Amniotic epithelial cell (primary cell): Measurements from ENCODE around the gene HDAC11.
"Not testable (repeated sequence)": the region's sequence is repeated elsewhere in the genome, so short reads cannot be mapped to it uniquely, and the experiment has no call there.

ENCODE experiments used
- DNase-seq: peaks from one replicate; pipeline ENCODE4 v3.0.0-alpha.2; 2010; ENCODE audit warnings: low read depth

HDAC11 gene

DNA sequence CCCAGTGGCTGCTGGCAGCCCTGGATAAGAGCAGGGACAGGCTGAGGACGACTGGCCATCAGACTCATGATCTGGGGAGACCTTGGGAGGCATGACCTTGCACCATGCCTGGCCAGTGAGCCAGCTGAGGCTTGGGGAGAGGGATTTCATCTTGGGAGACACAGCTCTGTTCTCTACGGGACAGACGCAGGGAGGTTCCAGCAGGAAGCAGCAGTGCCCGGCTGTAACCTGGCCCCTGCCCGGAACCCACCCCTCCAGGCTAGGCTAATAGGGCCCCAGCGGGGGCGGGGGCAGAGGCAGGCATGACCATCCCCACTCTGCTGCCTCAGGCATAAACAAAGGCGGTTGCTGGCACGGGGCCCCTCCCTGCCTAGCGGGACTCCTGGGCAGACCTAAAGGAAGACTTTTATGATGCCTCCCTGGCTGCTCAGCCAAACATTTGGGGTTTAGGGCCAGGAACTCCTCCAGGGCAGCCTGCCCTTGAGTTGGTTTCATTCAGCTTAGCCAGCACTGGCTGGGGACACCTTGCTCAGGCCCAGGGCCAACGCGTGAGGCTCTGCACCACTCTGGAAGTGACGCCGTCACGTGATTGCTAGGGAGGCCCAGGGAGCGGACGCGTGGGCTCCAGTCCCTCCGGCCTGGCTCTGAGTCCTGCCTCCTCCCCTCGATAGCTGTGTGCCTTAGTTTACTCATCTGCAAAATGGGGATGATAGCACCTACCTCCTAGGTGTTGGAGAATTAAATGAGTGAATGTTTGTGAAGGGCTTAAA lies 27.6 kb downstream of the HDAC11 start:
- DNase-seq = peak; percentile 19

DNA sequence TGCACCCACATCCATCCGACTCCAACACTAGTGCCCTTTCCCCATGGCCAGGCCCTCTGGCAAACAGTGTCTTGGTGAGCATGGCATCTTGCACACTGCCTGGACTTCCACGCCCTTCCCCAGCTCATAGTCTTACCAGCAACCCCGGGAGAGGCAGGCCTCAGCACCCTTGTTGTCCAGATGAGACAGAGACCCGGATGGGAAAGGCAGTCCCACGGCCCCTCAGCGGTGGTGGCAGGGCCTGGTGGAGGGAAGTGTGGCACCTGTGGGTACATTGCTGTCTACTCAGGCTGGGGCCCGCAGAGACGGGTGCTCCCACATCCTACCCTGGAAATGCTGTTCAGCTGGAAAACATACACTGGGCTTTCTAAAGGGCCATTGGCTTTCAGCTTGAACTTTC lies 28.4 kb downstream of the HDAC11 start:
- DNase-seq = no peak

DNA sequence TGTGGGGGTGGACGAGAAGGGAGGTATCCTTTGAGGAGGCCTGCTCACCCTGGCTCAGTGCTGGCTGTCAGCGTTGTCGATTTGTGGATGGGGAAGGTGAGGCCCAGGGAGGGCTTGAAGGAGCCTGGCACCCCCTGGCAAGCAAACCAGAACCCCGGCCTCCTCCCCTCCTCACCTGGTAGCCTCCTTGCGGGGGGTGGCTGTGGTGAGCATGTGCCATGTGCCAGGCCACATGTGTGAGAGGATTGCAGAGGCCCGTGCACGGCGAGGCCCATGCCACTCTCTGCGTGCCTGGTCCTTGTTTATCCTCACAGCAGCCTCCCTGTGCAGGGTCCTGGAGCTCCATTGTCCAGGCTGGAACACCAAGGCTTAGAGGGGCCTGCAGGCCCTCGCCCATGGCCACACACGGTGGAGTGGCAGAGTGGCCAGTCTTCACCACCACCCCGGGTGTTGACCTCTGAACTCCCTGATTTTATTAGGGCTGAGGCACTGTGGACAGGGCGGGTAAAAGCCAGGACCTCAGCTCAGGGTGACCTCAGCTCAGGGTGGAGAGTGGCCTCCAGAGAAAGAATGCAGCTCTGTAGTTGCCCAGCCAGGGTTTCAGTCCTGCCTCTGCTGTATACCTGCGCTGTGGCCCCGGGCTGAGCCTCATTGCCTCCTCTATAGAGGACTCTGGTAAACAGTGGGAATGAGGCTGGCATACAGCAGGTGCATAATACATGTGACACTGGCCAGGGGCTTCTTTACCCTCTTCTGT lies 29.1 kb downstream of the HDAC11 start:
- DNase-seq = no peak

DNA sequence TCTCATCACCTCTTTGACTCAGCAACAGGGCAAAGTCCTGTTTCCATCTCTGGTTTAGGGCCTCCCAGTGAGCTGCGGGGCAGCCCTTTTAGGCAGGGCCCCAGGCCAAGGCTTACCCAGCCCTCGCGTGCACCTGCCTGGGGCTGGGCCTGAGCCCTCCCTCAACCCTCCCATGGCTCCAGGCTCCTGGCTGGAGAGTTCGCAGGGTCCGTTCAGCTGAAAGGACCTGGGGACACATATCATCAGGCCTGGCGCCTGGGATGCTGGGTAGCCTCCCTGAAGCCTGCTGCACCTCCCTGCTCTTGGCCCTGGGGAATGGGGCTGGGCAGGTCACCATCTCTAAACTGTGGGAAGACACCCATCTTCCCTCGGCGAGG lies 29.7 kb downstream of the HDAC11 start:
- DNase-seq = no peak

DNA sequence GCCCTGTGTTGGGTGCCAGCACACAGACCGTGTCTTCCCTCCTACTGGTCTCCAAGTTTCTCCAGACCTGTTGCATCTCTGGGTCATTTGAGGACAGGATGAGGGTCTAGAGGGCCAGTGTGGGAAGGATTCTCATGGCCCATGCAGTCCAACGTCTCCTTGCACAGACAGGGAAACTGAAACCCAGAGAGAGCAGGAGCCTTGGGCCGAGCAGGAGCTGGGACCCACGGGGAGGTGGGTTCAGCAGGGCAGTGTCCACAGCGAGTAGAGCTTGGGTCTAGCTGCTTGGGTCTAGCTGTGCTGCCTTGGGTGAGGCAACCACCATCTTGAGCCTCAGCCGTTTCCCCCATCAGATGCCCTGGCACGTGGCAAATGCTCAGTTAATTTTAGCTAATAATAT lies 32.3 kb downstream of the HDAC11 start:
- DNase-seq = no peak

DNA sequence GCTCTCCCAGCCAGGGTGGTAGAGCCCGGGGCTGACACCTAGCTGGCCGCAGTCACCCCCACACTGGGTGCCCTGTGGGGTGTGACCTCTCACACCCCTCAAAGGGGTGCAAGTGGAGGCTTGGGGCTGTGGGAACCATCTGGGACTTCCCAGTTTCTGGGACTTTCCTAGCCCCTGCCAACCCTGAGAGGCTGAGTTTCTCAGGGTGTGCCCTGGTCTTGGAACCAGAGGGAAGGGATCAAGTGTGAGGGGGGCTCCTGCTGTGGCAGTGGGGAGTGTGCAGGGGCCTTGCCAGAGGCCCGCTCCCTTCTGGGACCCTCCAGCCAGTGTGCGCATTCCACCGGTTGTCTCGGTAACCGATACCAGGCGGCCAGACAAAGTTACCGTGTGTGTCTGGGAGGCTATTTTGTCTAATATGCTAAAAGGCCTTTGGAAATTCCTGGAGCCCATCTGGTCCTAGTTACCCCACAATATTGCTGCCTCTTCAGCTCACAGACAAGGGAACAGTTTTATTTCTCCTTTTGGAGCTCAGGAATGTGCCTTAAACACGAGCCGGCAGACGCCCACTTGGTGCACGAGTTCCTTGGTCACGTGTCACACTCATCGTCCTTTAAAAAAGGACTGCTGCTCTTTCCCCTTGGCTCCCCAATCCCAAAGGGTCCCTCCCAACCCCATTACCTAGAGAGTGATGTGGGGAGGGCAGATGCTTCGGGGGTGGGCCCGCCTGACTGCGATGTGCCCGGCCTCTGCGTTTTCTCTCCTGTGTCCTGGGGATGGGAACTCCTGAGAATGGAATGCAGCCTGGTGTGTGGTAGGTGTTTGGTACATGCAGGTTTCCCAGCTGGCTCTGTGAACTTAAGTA lies 33.2 kb downstream of the HDAC11 start:
- DNase-seq = no peak

DNA sequence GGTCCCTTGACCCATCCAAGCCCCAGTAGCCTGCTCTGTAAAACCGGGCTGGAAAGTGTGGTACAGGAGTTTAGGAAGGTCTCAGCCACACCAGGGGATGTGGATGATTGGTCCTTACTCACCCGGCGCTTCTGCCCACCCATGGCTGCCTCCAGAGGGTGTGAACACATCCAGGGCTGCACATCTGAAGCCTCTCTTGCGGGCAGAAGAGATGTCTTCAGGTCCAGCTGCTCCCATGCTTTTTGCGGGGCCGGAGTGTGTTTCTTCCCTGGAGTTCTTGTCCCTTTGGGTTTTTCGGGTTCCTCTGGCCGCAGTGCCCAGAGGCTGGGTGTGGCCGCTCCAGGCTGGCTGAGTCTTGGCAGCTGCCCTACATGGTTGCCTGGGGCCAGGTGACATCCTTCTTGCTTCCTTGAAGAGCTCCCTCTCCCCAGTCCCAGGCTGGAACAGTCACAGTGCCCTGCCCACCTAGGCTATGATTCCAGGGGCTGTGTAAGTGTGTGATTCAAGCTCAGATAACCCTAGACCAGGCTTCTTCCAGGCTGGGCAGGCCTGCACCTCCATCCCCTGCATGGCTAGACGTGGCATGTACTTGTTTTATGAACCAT lies 33.9 kb downstream of the HDAC11 start:
- DNase-seq = no peak

DNA sequence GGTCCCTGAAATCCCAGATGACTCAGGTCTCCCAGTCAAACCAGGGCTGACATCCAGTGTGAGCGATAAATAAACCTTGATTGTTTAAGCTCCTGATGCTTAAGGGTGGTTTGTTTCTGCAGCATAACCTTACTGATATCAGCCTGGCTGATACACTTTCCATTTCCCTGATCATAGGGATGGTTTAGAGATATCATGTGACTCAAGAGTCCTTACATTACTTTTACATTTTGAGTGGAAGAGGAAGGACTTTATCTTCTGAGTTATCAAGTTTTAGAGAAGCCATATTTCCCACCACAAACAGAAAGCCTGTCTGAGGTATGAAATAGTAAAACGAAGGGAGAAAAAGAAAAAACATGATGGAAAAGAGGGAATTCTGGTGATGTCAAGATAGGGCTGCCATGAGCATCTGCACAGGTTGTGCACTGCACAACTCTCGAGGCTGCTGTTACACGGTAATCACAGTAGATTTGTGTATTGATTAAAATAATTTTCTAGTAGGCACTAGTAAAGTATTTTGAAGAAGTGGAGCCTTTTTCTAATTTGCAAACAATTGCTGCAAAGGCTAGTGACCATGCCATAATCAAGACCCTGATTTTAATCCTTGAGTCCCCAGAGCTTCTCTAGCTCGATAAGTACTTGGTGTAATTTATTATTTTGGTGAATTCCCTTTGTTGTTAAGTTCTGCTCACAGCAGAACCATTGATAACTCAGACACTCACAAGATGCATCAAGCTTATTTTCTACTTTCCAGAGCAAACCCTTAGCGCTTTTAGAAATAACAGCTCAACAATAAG lies 34.7 kb downstream of the HDAC11 start:
- no peak for DNase-seq

DNA sequence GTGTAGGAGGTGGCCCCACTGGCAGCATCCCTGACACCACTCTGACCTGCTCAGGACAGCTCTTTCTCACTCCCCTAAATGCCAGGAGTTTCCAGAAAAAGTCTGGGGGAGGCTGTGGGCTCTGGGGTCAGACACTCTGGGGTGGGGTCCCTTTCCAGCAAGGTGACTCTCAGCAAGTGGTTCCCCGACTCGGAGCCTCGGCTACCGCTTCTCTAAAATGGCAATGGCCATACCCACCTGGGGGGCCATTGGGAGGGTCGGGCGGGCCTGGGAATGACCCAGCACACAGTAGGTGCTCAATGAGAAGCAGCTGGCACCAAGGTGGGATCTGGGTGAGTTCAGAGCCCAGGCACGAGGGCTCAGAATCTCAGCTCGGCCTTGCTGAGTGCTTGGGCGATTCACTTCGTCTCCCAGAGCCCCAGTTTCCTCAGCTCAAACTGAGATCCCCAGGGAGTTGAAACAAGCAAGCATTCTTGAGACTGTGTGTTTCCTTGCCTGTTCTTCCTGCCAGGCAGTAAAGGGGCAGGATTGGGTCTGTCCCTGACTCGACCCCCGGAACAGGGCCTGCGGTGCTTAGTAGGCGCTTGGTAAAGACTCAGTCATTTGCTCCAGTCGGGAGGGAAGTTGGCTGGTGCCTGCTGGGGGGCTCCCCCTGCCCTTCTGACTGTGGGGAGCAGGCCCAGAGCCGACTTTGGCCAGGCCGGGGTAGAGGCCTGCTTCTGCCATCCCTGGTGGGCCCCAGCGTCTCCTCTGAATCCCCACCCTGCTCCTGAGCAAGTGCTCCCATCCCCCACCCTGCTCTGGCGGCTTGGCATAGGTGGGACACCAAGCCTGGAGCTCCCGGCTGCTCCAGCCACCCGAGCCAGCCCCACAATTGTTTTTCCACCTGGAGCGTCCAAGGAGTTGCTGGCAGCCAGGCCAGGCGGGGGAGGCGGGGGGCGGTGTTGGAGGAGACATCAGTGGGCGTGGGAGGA lies 36.0 kb downstream of the HDAC11 start:
- no peak for DNase-seq

DNA sequence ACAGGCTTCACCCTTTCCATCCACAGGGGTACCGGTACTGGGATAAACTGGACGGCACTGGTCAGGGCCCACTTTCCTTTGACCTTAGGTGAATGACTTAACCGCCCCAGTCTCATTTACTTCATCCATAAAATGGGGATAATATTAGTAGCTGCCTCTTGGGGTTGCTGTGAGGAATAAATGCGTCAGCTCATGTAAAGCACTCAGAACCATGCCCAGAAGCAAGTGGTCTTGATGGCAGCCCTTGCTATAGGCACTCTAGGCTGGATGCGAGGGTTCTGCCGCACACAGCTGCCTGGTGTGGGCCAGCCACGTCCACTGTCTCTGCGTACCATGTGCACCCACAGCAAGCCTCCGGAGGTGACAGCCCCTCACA lies 36.6 kb downstream of the HDAC11 start:
- DNase-seq = no peak

DNA sequence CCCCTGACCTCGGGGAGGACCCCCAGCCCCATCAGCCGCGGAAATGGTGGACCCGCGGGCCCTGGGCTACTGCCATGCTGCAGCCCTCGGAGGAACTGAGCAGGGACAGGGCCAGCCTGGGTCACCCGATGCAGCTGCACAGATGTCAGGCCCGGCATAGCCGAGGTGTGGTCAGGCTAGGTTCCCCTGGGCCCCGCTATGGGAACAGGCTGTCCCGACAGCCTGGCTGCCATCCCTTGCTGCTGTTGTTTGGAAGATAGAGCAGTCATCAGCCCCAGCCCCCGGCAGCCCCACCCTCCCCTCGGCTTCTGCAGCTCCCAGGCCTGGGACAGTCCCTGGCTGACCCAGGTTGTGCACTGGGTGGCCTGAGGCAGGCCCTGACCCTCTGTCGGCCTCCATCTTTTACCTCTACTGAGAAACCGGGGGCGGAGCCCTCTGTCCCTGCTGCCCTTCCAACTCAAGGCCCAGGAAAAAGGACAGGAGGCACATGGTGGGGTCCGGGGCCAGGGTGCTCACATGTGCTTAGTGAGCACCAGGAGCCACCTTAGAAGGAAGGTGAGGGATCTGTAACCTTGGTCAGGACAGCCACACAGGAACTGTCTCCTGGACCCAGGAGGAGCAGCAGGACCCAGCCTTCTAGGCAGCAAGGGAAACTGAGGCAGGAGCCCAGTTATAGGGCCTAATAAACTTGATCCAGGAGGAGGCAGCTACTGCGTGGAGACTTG lies 37.3 kb downstream of the HDAC11 start:
- no peak for DNase-seq

DNA sequence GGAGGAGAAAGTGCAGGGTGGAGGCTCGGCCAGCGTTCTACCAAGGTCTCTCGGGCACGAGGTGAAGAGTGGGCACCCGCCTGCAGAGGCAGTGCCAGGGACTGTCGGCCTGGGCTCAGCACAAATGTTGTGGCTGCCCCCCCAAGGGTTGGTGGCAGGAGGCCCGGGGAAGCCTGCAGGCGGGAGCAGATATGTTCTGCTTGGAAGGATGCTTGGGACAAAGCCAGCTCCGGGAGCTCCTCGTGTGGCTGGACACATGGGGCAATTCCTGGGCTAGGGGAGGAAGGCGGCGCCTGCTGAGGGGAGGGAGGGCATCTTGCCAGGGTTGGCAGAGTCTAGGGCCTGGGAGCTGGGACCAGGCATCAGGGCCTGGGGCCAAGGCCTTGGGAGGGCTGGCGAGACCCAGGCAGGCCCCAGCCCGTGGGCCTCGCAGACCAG lies 38.4 kb downstream of the HDAC11 start:
- no peak for DNase-seq

DNA sequence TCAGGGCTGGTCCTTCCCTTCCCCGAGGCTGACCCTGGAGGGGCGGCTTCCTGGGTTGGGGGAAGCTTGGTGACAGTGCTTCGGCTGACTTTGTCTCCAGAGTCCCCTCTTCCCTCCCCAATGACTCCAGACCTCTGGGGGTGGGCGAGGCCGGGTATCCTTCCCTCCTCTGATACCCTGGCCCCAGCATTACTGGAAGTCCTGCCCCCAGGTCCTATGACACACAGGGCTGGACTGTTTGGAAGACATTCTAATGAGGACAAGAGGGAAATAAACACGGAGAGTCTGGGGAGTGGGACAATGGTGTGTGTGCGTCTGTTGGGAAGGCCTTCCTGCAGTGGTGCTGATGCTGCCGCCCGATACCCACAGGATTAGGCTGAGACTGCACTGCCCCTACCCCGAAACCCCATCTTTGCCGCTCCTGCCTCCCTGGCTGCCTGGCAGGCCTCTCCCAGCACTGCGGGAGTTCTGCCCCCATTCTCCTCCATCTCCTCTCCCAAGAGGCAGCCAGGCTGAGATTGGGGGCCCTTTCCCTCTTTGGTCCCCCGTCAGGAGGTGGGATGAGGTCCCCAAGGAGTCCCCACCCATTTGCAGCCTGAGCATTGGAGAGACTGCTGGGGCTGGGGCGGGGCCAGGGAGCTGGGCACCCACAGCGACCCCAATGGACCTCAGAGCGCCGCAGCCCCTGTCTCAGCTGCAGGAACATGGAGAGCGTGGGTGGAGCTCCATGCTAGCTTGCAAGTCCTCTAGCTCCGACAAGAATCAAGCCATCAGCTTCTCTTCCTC lies 39.1 kb downstream of the HDAC11 start:
- DNase-seq = no peak

DNA sequence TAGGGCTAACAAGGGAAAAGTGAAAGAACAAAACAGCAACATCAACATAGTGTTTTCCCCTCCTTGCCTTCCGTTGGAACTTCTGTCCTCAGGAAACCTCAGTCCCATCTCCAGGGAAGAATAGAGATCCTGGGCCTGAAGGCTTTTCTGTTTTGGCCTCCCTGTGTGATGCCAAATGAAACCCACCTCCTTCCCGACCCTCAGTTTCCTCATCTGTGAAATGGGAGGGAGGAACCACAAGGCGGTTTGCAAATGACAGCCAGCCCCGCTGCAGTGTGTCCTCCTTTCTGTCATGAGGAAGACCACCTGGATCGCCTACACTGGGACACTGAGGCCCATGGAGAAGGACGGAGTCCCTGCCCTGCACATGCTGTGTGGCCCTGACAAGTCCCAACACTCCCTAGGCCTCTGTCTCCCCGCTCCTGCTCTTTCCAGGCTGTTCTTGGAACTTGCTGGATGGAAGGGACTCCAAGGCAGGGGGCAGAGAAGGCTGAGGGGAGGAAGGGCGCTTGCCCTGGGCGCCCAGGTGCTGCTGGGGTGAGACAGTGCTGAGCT lies 40.3 kb downstream of the HDAC11 start:
- DNase-seq = no peak

DNA sequence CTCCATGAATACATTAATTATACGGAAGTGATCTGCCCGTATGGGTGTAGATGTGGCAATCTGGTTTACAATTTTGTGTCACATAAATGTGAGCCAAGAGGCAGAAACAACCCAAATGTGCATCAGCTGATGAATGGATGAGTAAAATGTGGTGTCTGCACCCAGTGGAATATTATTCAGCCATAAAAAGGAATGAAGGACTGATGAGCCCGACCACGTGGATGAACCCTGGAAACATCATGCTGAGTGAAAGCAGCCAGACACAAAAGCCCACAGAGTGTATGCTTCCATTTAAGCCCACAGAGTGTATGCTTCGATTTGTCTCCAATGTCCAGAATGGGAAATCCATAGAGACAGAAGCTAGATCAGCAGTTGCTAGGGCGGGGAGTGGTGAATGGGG lies 41.2 kb downstream of the HDAC11 start:
- no peak for DNase-seq

DNA sequence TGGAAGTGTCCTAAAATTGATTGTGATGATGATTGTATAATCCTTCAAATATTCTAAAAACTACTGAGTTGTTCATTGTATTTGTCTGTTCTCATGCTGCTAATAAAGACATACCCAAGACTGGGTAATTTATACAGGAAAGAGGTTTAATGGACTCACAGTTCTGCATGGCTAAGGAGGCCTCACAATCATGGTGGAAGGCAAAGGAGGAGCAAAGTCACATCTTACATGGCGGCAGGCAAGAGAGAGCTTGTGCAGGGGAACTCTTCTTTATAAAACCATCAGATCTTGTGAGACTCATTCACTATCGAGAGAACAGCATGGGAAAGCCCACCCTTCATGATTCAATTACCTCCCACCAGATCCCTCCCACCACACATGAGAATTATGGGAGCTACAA lies 41.6 kb downstream of the HDAC11 start:
- not testable (repeated sequence) for DNase-seq

DNA sequence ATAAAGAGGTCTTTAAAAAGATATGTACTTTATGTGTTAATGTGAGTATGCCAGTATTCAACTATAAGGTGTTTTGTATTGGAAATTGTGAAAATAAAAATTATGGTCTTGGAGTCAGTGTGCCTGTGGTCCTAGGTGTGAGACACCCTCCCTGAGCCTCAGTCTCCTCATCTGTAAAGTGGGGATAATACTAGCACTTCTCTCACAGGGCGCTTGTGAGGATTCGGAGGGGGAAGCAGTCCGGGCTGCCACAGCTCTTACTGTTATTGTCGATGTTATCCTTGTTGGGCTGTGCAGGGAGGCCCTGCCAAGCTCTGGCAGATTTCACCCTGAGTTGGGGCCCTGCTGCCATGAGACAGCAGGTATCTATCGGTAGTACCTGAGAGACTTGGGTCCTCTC lies 42.1 kb downstream of the HDAC11 start:
- DNase-seq = no peak

DNA sequence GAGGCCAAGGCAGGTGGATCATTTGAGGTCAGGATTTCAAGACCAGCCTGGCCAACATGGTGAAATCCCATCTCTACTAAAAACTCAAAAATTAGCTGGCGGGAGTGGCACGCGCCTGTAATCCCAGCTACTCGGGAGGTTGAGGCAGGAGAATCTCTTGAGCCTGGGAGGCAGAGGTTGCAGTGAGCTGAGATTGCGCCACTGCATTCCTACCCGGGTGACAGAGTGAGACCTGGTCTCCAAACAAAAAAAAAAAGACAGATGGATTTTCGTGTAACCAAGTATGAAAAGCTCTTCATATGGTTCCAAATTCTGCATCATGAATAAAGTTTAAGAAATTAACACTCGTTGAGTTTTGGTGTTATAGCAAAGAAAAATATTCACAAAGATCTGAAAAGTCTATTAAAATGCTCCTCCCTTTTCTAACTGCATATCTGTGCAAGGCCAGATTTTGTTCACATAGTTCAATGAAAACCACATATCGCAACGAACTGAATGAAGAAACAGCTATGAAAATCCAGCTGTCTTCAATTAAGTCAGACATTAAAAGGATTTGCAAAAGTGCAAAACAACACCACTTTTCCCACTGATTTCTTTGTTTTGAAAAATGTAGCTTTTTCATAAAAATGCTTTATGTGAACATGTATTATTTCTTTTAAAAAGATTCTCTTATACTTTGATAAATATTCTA lies 45.0 kb downstream of the HDAC11 start:
- peak; percentile 64 for DNase-seq
